ENCODE data around the gene CENPF.

DNA sequence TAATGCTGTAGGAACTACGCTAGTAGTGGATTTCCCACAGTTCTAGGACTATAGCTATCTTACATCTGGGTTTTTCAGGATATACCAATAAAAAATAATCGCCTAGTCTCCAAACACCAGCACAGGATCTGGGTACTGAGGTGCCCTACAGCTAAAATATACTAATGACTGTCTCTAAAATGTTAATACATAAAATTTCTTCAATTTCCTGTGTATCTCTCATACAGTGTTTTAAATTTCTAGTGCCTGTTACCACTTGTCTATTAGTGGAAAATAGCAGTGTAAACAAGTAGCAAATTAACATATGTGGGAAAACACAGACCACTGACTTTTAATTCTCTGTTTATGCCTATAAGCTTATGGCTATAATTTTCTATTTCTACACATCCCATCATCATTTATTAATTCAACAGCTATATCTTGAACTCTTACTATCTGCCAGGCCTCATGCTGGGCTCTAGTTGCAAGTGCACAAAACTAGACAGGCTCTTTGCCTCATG, 35.5 kb upstream of the CENPF start:
- TF ChIP-seq EZH2 (IDR thresholded peaks at IDR 0.05; ENCODE audit: insufficient read depth, poor library complexity, severe bottlenecking) (no peak), EZH2phosphoT487 (IDR thresholded peaks at IDR 0.05; ENCODE audit: insufficient read depth, low read depth) (no peak)

Data from GM23248 (cell line).